Transverse colon (tissue), 4 donors: ENCODE results near the gene PRDM5.

ENCODE experiments used
- CTCF ChIP-seq, 5 experiments: fragments of 200-600 bp in 3 of 5; fragments of 450-650 bp in 2 of 5; sonication (generic) in 3 of 5; IDR thresholded peaks; 1 replicate in 2 of 5; 2 replicates in 3 of 5; pipeline ENCODE4 v1.5.1; 2016 to 2017; ENCODE audit warnings: antibody characterized with exemption in 5 of 5, inconsistent platforms in 3 of 5, mild to moderate bottlenecking in 2 of 5, moderate library complexity in 1 of 5
- EP300 ChIP-seq: sonication (generic); formaldehyde crosslinking; IDR thresholded peaks from one replicate; pipeline ENCODE4 v1.6.1; 2017; ENCODE audit warnings: antibody characterized with exemption, low read depth
- POLR2A ChIP-seq: fragments of 450-650 bp; IDR thresholded peaks from one replicate; pipeline ENCODE4 v1.6.1; 2016; ENCODE audit warnings: antibody characterized with exemption, mild to moderate bottlenecking, moderate library complexity
- POLR2AphosphoS5 ChIP-seq, 3 donors: sonication (generic); formaldehyde crosslinking; IDR thresholded peaks; one replicate each; pipeline ENCODE4 v1.6.1; 2016; ENCODE audit warnings: antibody characterized with exemption in 3 of 3

- no peak for TF ChIP-seq CTCF (IDR thresholded peaks at IDR 0.05)
- TF ChIP-seq POLR2A: no peak
- TF ChIP-seq POLR2AphosphoS5 (IDR thresholded peaks at IDR 0.05): no peak
- TF ChIP-seq EP300: no peak
Measured at GRCh38 chr4:120865985-120866384, 56.5 kb downstream of the PRDM5 start.
